HL-60 (cell line): ENCODE measurements around the gene BRSK2.

Source experiments
- DNase-seq, 2 experiments: peaks; one replicate each; pipeline ENCODE4 v3.0.0-alpha.2; 2010 to 2020; ENCODE audit warnings: low read depth in 1 of 2, low spot score in 1 of 2
- H3K27ac ChIP-seq: fragments of 250-450 bp; sonication (Bioruptor Pico); replicated peaks from 2 replicates; pipeline ENCODE4 v1.5.1; 2020; ENCODE audit warnings: mild to moderate bottlenecking, moderate library complexity
- H3K27me3 ChIP-seq: fragments of 250-450 bp; sonication (Bioruptor Pico); 2 replicates; pipeline ENCODE4 v1.5.1; 2021; ENCODE audit warnings: mild to moderate bottlenecking, moderate library complexity; ENCODE audit not compliant: insufficient read depth, poor library complexity, severe bottlenecking
- H3K4me3 ChIP-seq: replicated peaks from 2 replicates; pipeline ENCODE4 v1.5.1; 2011; ENCODE audit warnings: mild to moderate bottlenecking, control low read depth, low read length; ENCODE audit not compliant: insufficient read depth
- CTCF ChIP-seq: IDR thresholded peaks from one replicate; pipeline ENCODE4 v1.5.1; 2011; ENCODE audit warnings: low read length, control low read depth, inconsistent platforms; ENCODE audit not compliant: insufficient read depth
- GABPA ChIP-seq: IDR thresholded peaks from 2 replicates; pipeline ENCODE4 v1.6.1; 2012; ENCODE audit warnings: low read depth
- POLR2AphosphoS5 ChIP-seq: IDR thresholded peaks from 2 replicates; pipeline ENCODE4 v1.6.1; 2012; ENCODE audit warnings: low read depth
- REST ChIP-seq: IDR thresholded peaks from 2 replicates; pipeline ENCODE4 v1.6.1; 2012; ENCODE audit warnings: low read depth; ENCODE audit not compliant: insufficient replicate concordance
- SPI1 ChIP-seq: IDR thresholded peaks from 2 replicates; pipeline ENCODE4 v1.6.1; 2012; ENCODE audit warnings: low read depth, mild to moderate bottlenecking, borderline replicate concordance

Gene BRSK2

DNA sequence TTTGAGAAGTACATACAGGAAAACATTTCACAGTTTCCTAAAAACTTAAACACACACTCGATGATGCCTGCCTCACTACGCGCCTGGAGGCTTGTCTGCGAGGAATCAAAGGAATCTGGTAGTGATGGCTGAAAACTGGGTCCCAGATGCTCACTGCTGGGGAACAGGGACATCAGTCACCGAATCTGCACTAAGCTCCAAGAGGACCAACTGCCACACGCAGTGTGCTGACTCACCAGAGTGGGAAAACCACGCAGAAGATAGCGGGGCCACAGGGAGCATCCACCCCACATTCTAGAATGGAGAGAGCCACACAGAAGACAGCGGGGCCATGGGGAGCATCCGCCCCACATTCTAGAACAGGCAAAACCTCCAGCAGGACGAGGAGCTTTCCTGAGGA, 121.2 kb downstream of the BRSK2 start:
- no peaks in the 10 kb centered on the region for H3K27me3 ChIP-seq
- TF ChIP-seq REST, result no peak
- TF ChIP-seq CTCF, result no peak
- TF ChIP-seq SPI1, result no peak
- no peak for TF ChIP-seq GABPA
- no peak for TF ChIP-seq POLR2AphosphoS5
- no peak overlapping the region for H3K27ac ChIP-seq

GRCh38 chr11:1511937-1512496, 122.3 kb downstream of the BRSK2 start:
- Histone ChIP-seq H3K27ac (no peak overlapping the region), H3K27me3 (no peaks in the 10 kb centered on the region), H3K4me3 (no peak overlapping the region)
- TF ChIP-seq SPI1, result no peak
- no peak for TF ChIP-seq GABPA
- TF ChIP-seq POLR2AphosphoS5, result no peak
- no peak for TF ChIP-seq REST
- no peak for TF ChIP-seq CTCF
- DNase-seq, result no peak

More for the DNA sequence above, 121.2 kb downstream of the BRSK2 start:
- DNase-seq, result no peak
- H3K4me3 ChIP-seq, result no peak overlapping the region
